ENCODE measurements around the gene CRYBG1. TPM values are rescaled to one million over a fixed set of nuclear protein-coding genes. Genes with fewer than 3 reads are reported as not detected.

The CRYBG1 gene
- total RNA-seq, 1 experiment from 2014 or later: 10.1 TPM

- no peak overlapping the region for H3K27ac Mint-ChIP-seq
- peaks cover 9% of the 10 kb centered on the region for H3K4me1 Mint-ChIP-seq
- POLR2A ChIA-PET: no interaction called here
- no peaks in the 10 kb centered on the region for H3K36me3 Mint-ChIP-seq
- CTCF ChIA-PET: interaction anchor here (0.7 kb wide), 1 partner anchor 145 kb away, joined by 4 read pairs; no protein-coding TSS in a partner anchor
- no peaks in the 10 kb centered on the region for H3K9me3 Mint-ChIP-seq
- H3K4me3 Mint-ChIP-seq: no peak overlapping the region
- H3K27me3 Mint-ChIP-seq (ENCODE audit: low read depth): no peaks in the 10 kb centered on the region
- ATAC-seq: no peak
- TF ChIP-seq GRHL2 (CRISPR knock-in tag; IDR thresholded peaks at IDR 0.05; ENCODE audit: insufficient replicate concordance, severe bottlenecking): no peak
- no peak for TF ChIP-seq AR (CRISPR knock-in tag; IDR thresholded peaks at IDR 0.05)
- TF ChIP-seq ATF2 (CRISPR knock-in tag; IDR thresholded peaks at IDR 0.05; ENCODE audit: borderline replicate concordance, low read depth): no peak
- no peak for TF ChIP-seq ZNF396 (CRISPR knock-in tag; IDR thresholded peaks at IDR 0.05; ENCODE audit: borderline replicate concordance)
- no peak for TF ChIP-seq CBFB (CRISPR knock-in tag; IDR thresholded peaks at IDR 0.05; ENCODE audit: low read depth)
- TF ChIP-seq E2F5 (CRISPR knock-in tag; IDR thresholded peaks at IDR 0.05): no peak
- TF ChIP-seq ZBTB43 (CRISPR knock-in tag; IDR thresholded peaks at IDR 0.05): no peak
- TF ChIP-seq RELA (CRISPR knock-in tag; IDR thresholded peaks at IDR 0.05; ENCODE audit: borderline replicate concordance): no peak
- no peak for TF ChIP-seq E2F4 (CRISPR knock-in tag; IDR thresholded peaks at IDR 0.05; ENCODE audit: borderline replicate concordance, low read depth)
- TF ChIP-seq GTF2I (CRISPR knock-in tag; conservative IDR thresholded peaks at IDR 0.05): no peak
- TF ChIP-seq IRF2 (CRISPR knock-in tag; IDR thresholded peaks at IDR 0.05; ENCODE audit: borderline replicate concordance, low read depth): no peak
- no peak for TF ChIP-seq EMX1 (CRISPR knock-in tag; IDR thresholded peaks at IDR 0.05)
- no peak for TF ChIP-seq ZNF121 (CRISPR knock-in tag; IDR thresholded peaks at IDR 0.05)
- no peak for TF ChIP-seq ZNF423 (CRISPR knock-in tag; IDR thresholded peaks at IDR 0.05)
- TF ChIP-seq USF2 (CRISPR knock-in tag; IDR thresholded peaks at IDR 0.05): no peak
- no peak for DNase-seq (ENCODE audit: low spot score)
Observed at GRCh38 chr6:106527117-106527516, 166.6 kb downstream of the CRYBG1 start.

- CTCF ChIA-PET: no interaction called here
- ATAC-seq (no peak), DNase-seq (ENCODE audit: low spot score) (no peak)
- Mint-ChIP-seq H3K36me3 (no peaks in the 10 kb centered on the region), H3K4me3 (no peak overlapping the region), H3K4me1 (peaks cover 10% of the 10 kb centered on the region), H3K27me3 (ENCODE audit: low read depth) (no peaks in the 10 kb centered on the region), H3K9me3 (no peaks in the 10 kb centered on the region), H3K27ac (no peak overlapping the region)
- POLR2A ChIA-PET: no interaction called here
- TF ChIP-seq ZBTB43 (CRISPR knock-in tag; IDR thresholded peaks at IDR 0.05): no peak
- no peak for TF ChIP-seq ZNF263 (CRISPR knock-in tag; IDR thresholded peaks at IDR 0.05; ENCODE audit: low read depth)
- no peak for TF ChIP-seq TEAD4 (CRISPR knock-in tag; IDR thresholded peaks at IDR 0.05)
- no peak for TF ChIP-seq HMGXB4 (CRISPR knock-in tag; IDR thresholded peaks at IDR 0.05)
- no peak for TF ChIP-seq ZNF317 (CRISPR knock-in tag; IDR thresholded peaks at IDR 0.05; ENCODE audit: borderline replicate concordance, low read depth)
- no peak for TF ChIP-seq E2F5 (CRISPR knock-in tag; IDR thresholded peaks at IDR 0.05)
Observed at GRCh38 chr6:106527979-106528378, 167.5 kb downstream of the CRYBG1 start.

Data from WTC11 (cell line).